ENCODE measurements around the gene ITGA2. TPM values are rescaled to one million over a fixed set of nuclear protein-coding genes. Genes with fewer than 3 reads are reported as not detected.

ITGA2 gene
- total RNA-seq, 1 donor from 2014 or later = 0.30 TPM

- peaks cover 2% of the 10 kb centered on the region for H3K4me1 Mint-ChIP-seq (ENCODE audit: unreplicated experiment)
- no peak overlapping the region for H3K4me3 Mint-ChIP-seq (ENCODE audit: unreplicated experiment)
- no peak for TF ChIP-seq CTCF (IDR thresholded peaks at IDR 0.05)
- H3K27me3 Mint-ChIP-seq (ENCODE audit: unreplicated experiment) = peaks cover 16% of the 10 kb centered on the region
- DNase-seq (ENCODE audit: extremely low spot score, unreplicated experiment) = no peak
- H3K9me3 Mint-ChIP-seq (ENCODE audit: unreplicated experiment) = no peaks in the 10 kb centered on the region
- no peaks in the 10 kb centered on the region for H3K36me3 Mint-ChIP-seq (ENCODE audit: unreplicated experiment)
- no peak overlapping the region for H3K27ac Mint-ChIP-seq (ENCODE audit: unreplicated experiment)
Observed at GRCh38 chr5:53080271-53080670, 91.1 kb downstream of the ITGA2 start.

GRCh38 chr5:53083927-53084326 is 94.8 kb downstream of the ITGA2 start:
- Mint-ChIP-seq H3K36me3 (ENCODE audit: unreplicated experiment) (no peaks in the 10 kb centered on the region), H3K9me3 (ENCODE audit: unreplicated experiment) (no peaks in the 10 kb centered on the region), H3K27me3 (ENCODE audit: unreplicated experiment) (no peaks in the 10 kb centered on the region), H3K4me3 (ENCODE audit: unreplicated experiment) (no peak overlapping the region), H3K4me1 (ENCODE audit: unreplicated experiment) (peaks cover 2% of the 10 kb centered on the region), H3K27ac (ENCODE audit: unreplicated experiment) (no peak overlapping the region)
- no peak for TF ChIP-seq CTCF (IDR thresholded peaks at IDR 0.05)
- DNase-seq (ENCODE audit: extremely low spot score, unreplicated experiment) = no peak

GRCh38 chr5:53084546-53085255 is 95.5 kb downstream of the ITGA2 start:
- H3K36me3 Mint-ChIP-seq (ENCODE audit: unreplicated experiment) = no peaks in the 10 kb centered on the region
- DNase-seq (ENCODE audit: extremely low spot score, unreplicated experiment) = no peak
- H3K4me3 Mint-ChIP-seq (ENCODE audit: unreplicated experiment) = no peak overlapping the region
- TF ChIP-seq CTCF (IDR thresholded peaks at IDR 0.05) = no peak
- H3K27ac Mint-ChIP-seq (ENCODE audit: unreplicated experiment) = no peak overlapping the region
- H3K9me3 Mint-ChIP-seq (ENCODE audit: unreplicated experiment) = no peaks in the 10 kb centered on the region
- H3K4me1 Mint-ChIP-seq (ENCODE audit: unreplicated experiment) = peaks cover 7% of the 10 kb centered on the region
- H3K27me3 Mint-ChIP-seq (ENCODE audit: unreplicated experiment) = no peaks in the 10 kb centered on the region

GRCh38 chr5:53087171-53087570 is 98.0 kb downstream of the ITGA2 start:
- H3K4me3 Mint-ChIP-seq (ENCODE audit: unreplicated experiment) = no peak overlapping the region
- H3K27ac Mint-ChIP-seq (ENCODE audit: unreplicated experiment) = no peak overlapping the region
- DNase-seq (ENCODE audit: extremely low spot score, unreplicated experiment) = no peak
- TF ChIP-seq CTCF (IDR thresholded peaks at IDR 0.05) = no peak
- no peaks in the 10 kb centered on the region for H3K9me3 Mint-ChIP-seq (ENCODE audit: unreplicated experiment)
- no peaks in the 10 kb centered on the region for H3K36me3 Mint-ChIP-seq (ENCODE audit: unreplicated experiment)
- H3K27me3 Mint-ChIP-seq (ENCODE audit: unreplicated experiment) = no peaks in the 10 kb centered on the region
- H3K4me1 Mint-ChIP-seq (ENCODE audit: unreplicated experiment) = peaks cover 21% of the 10 kb centered on the region

GRCh38 chr5:53087621-53088121 is 98.5 kb downstream of the ITGA2 start:
- no peak overlapping the region for H3K27ac Mint-ChIP-seq (ENCODE audit: unreplicated experiment)
- H3K9me3 Mint-ChIP-seq (ENCODE audit: unreplicated experiment) = no peaks in the 10 kb centered on the region
- H3K36me3 Mint-ChIP-seq (ENCODE audit: unreplicated experiment) = no peaks in the 10 kb centered on the region
- TF ChIP-seq CTCF (IDR thresholded peaks at IDR 0.05) = no peak
- DNase-seq (ENCODE audit: extremely low spot score, unreplicated experiment) = no peak
- H3K4me3 Mint-ChIP-seq (ENCODE audit: unreplicated experiment) = no peak overlapping the region
- no peaks in the 10 kb centered on the region for H3K27me3 Mint-ChIP-seq (ENCODE audit: unreplicated experiment)
- H3K4me1 Mint-ChIP-seq (ENCODE audit: unreplicated experiment) = peaks cover 21% of the 10 kb centered on the region

Data from osteocyte (in vitro differentiated cells).